Vagina (tissue), 2 donors: Measurements from ENCODE around the gene NELFB. TPM values are rescaled to one million over a fixed set of nuclear protein-coding genes. Genes with fewer than 3 reads are reported as not detected.

Source experiments
- DNase-seq, 2 donors: peaks; one replicate each; pipeline ENCODE4 v3.0.0-alpha.2; 2017; ENCODE audit errors: extremely low spot score in 2 of 2
- H3K27ac ChIP-seq: fragments of 200-600 bp; sonication (generic); one replicate; pipeline ENCODE4 v1.5.1; 2019
- H3K27me3 ChIP-seq: fragments of 200-600 bp; sonication (generic); one replicate; pipeline ENCODE4 v1.5.1; 2019
- H3K36me3 ChIP-seq, 2 donors: fragments of 200-600 bp; sonication (generic); one replicate each; pipeline ENCODE4 v1.5.1; 2017 to 2019
- H3K4me1 ChIP-seq: fragments of 200-600 bp; sonication (generic); one replicate; pipeline ENCODE4 v1.5.1; 2019
- H3K4me3 ChIP-seq, 2 donors: fragments of 200-600 bp; sonication (generic); 1 replicate in 1 of 2; 2 replicates in 1 of 2; pipeline ENCODE4 v1.5.1; 2016 to 2019
- H3K9me3 ChIP-seq: fragments of 200-600 bp; sonication (generic); one replicate; pipeline ENCODE4 v1.5.1; 2019
- CTCF ChIP-seq, 3 experiments: fragments of 450-650 bp in 2 of 3; fragments of 200-600 bp in 1 of 3; sonication (generic) in 1 of 3; IDR thresholded peaks; one replicate each; pipeline ENCODE4 v1.5.1; 2017 to 2019; ENCODE audit warnings: antibody characterized with exemption in 3 of 3, mild to moderate bottlenecking in 2 of 3, moderate library complexity in 2 of 3
- POLR2A ChIP-seq, 2 donors: fragments of 450-650 bp; IDR thresholded peaks; one replicate each; pipeline ENCODE4 v1.6.1; 2017; ENCODE audit warnings: antibody characterized with exemption in 2 of 2, mild to moderate bottlenecking in 2 of 2, moderate library complexity in 2 of 2
- POLR2AphosphoS5 ChIP-seq, 2 donors: sonication (generic); formaldehyde crosslinking; IDR thresholded peaks; one replicate each; pipeline ENCODE4 v1.9.0; 2017; ENCODE audit warnings: antibody characterized with exemption in 2 of 2, mild to moderate bottlenecking in 2 of 2, low read depth in 1 of 2; ENCODE audit not compliant: insufficient read depth in 1 of 2
- intact Hi-C: fragments of 100-400 bp; cut with DNase I; formaldehyde crosslinking; loops from one replicate; pipeline ENCODE4 v1.15.1; 2023
- total RNA-seq: library from RNA; depleted of rRNA; stranded (reverse); fragments of >200 nt; gene quantifications from one replicate; pipeline ENCODE4 v1.2.3, GENCODE V29; 2016

NELFB gene
- total RNA-seq, 1 donor from 2014 or later = 44.0 TPM

- Histone ChIP-seq H3K27ac (no peak overlapping the region), H3K4me1 (peaks cover 11% of the 10 kb centered on the region), H3K9me3 (no peaks in the 10 kb centered on the region), H3K36me3 (no peaks in the 10 kb centered on the region), H3K4me3 (no peak overlapping the region), H3K27me3 (peaks cover 4% of the 10 kb centered on the region)
- intact Hi-C loops = loop anchor here (5.0 kb wide), 2 partner anchors 38 to 127 kb away; no protein-coding TSS in a partner anchor
- no peak for DNase-seq
- TF ChIP-seq POLR2AphosphoS5 (IDR thresholded peaks at IDR 0.05; ENCODE audit: insufficient read depth in 1 of 2, low read depth in 1 of 2) (no peak), POLR2A (IDR thresholded peaks at IDR 0.05) (no peak), CTCF (IDR thresholded peaks at IDR 0.05) (no peak)
These were observed 25.0 kb upstream of the NELFB start for GRCh38 chr9:137229903-137230704.

GRCh38 chr9:137230705-137231371 lies 24.3 kb upstream of the NELFB start, which contains the start of gene SLC34A3:
SLC34A3 (plus strand) TSS chr9:137230901; CDS start chr9:137231703, 802 bp downstream.
- TF ChIP-seq CTCF (IDR thresholded peaks at IDR 0.05) (no peak), POLR2A (IDR thresholded peaks at IDR 0.05) (no peak), POLR2AphosphoS5 (IDR thresholded peaks at IDR 0.05; ENCODE audit: insufficient read depth in 1 of 2, low read depth in 1 of 2) (no peak)
- peaks cover 15% of the 10 kb centered on the region for H3K4me1 ChIP-seq
- no peak for DNase-seq
- no peak within 1 kb of the TSS for H3K4me3 ChIP-seq
- H3K27me3 ChIP-seq = peaks cover 4% of the 10 kb centered on the region
- no peaks in the 10 kb centered on the region for H3K9me3 ChIP-seq
- intact Hi-C loops = no loop called here
- no peak within 1 kb of the TSS for H3K27ac ChIP-seq
- H3K36me3 ChIP-seq = no peaks in the 10 kb centered on the region

- Histone ChIP-seq H3K4me1 (peaks cover 22% of the 10 kb centered on the region), H3K27ac (no peak overlapping the region), H3K4me3 (no peak overlapping the region), H3K27me3 (peaks cover 4% of the 10 kb centered on the region), H3K9me3 (no peaks in the 10 kb centered on the region), H3K36me3 (no peaks in the 10 kb centered on the region)
- TF ChIP-seq CTCF (IDR thresholded peaks at IDR 0.05) = no peak
- TF ChIP-seq POLR2AphosphoS5 (IDR thresholded peaks at IDR 0.05; ENCODE audit: insufficient read depth in 1 of 2, low read depth in 1 of 2) = no peak
- TF ChIP-seq POLR2A (IDR thresholded peaks at IDR 0.05) = no peak
- intact Hi-C loops = no loop called here
- no peak for DNase-seq
These were observed 23.6 kb upstream of the NELFB start for GRCh38 chr9:137231372-137232039.

- H3K4me1 ChIP-seq = peaks cover 23% of the 10 kb centered on the region
- intact Hi-C loops = no loop called here
- DNase-seq = no peak
These were observed 23.0 kb upstream of the NELFB start for GRCh38 chr9:137232101-137232500.

More at GRCh38 chr9:137232101-137232500, 23.0 kb upstream of the NELFB start:
- Histone ChIP-seq H3K27ac (no peak overlapping the region), H3K36me3 (no peaks in the 10 kb centered on the region), H3K27me3 (peaks cover 4% of the 10 kb centered on the region), H3K9me3 (no peaks in the 10 kb centered on the region), H3K4me3 (no peak overlapping the region)
- no peak for TF ChIP-seq POLR2A (IDR thresholded peaks at IDR 0.05)
- TF ChIP-seq POLR2AphosphoS5 (IDR thresholded peaks at IDR 0.05; ENCODE audit: insufficient read depth in 1 of 2, low read depth in 1 of 2) = no peak
- TF ChIP-seq CTCF (IDR thresholded peaks at IDR 0.05) = no peak
